Endothelial cell of umbilical vein (primary cell): Measurements from ENCODE around the gene PLSCR1.

ENCODE experiments used
- EZH2 ChIP-seq: IDR thresholded peaks from 2 replicates; pipeline ENCODE4 v1.6.1; 2012; ENCODE audit warnings: borderline replicate concordance, low read depth, mild to moderate bottlenecking, moderate library complexity, low read length, inconsistent platforms; ENCODE audit not compliant: severe bottlenecking
- FOS ChIP-seq: IDR thresholded peaks from 2 replicates; pipeline ENCODE4 v1.6.1; 2011; ENCODE audit warnings: mild to moderate bottlenecking, low read length, moderate library complexity, borderline replicate concordance; ENCODE audit not compliant: insufficient read depth
- POLR2A ChIP-seq: IDR thresholded peaks from 2 replicates; pipeline ENCODE4 v1.6.1; 2012; ENCODE audit warnings: low read depth, mild to moderate bottlenecking, control low read depth, low read length
- POLR2AphosphoS5 ChIP-seq: IDR thresholded peaks from 2 replicates; pipeline ENCODE4 v1.6.1; 2012; ENCODE audit warnings: low read depth, mild to moderate bottlenecking, control low read depth, low read length, moderate library complexity; ENCODE audit not compliant: insufficient read depth
- TF ChIP-seq, protein P1 (sequence below), 2 donors: IDR thresholded peaks; 1 replicate in 1 of 2; 2 replicates in 1 of 2; pipeline ENCODE4 v1.5.1; 2011; ENCODE audit warnings: low read length in 2 of 2, mild to moderate bottlenecking in 2 of 2, moderate library complexity in 2 of 2, control low read depth in 1 of 2, inconsistent platforms in 1 of 2, low read depth in 1 of 2; ENCODE audit not compliant: insufficient read depth in 1 of 2; ENCODE audit errors: extremely low read depth in 1 of 2

DNA sequence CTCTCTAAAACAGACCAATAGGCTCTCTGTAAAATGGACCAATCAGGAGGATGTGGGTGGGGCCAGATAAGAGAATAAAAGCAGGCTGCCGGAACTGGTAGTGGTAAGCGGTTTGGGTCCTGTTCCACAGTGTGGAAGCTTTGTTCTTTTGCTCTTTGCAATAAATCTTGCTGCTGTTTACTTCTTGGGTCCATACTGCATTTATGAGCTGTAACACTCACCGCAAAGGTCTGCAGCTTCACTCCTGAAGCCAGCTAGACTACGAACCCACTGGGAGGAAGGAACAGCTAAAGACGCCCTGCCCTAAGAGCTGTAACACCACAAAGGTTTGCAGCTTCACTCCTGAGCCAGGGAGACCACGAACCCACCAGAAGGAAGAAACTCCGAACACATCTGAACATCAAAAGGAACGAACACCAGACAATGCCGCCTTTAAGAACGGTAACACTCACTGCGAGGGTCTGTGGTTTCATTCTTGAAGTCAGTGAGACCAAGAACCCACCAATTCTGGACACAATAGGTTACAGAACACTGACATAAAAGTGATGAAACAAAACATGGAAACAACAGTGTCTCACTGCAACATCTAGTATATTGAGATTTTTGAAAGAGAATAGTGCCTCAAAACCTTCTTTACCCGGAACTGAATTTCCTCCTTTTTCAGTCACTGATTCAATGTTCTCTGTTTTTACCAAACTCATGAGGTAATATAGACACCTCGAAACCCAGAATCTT is 46.2 kb downstream of the PLSCR1 start:
- TF ChIP-seq, protein P1, sequence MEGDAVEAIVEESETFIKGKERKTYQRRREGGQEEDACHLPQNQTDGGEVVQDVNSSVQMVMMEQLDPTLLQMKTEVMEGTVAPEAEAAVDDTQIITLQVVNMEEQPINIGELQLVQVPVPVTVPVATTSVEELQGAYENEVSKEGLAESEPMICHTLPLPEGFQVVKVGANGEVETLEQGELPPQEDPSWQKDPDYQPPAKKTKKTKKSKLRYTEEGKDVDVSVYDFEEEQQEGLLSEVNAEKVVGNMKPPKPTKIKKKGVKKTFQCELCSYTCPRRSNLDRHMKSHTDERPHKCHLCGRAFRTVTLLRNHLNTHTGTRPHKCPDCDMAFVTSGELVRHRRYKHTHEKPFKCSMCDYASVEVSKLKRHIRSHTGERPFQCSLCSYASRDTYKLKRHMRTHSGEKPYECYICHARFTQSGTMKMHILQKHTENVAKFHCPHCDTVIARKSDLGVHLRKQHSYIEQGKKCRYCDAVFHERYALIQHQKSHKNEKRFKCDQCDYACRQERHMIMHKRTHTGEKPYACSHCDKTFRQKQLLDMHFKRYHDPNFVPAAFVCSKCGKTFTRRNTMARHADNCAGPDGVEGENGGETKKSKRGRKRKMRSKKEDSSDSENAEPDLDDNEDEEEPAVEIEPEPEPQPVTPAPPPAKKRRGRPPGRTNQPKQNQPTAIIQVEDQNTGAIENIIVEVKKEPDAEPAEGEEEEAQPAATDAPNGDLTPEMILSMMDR (IDR thresholded peaks at IDR 0.05; ENCODE audit: extremely low read depth in 1 of 2, insufficient read depth in 1 of 2, low read depth in 1 of 2, low read length in 2 of 2) = no peak
- TF ChIP-seq POLR2A (no peak), EZH2 (no peak), POLR2AphosphoS5 (no peak), FOS (no peak)
